H9 (cell line): Measurements from ENCODE around the gene EHBP1. TPM values are rescaled to one million over a fixed set of nuclear protein-coding genes. Genes with fewer than 3 reads are reported as not detected.

ENCODE experiments used
- DNase-seq: peaks from one replicate; pipeline ENCODE4 v3.0.0-alpha.2; 2017
- H2AFZ ChIP-seq: one replicate; pipeline ENCODE4 v1.6.1; 2013; ENCODE audit warnings: mild to moderate bottlenecking, low read length, control low read depth, moderate library complexity
- H2AK5ac ChIP-seq: 2 replicates; pipeline ENCODE4 v1.6.1; 2013; ENCODE audit warnings: low read length, control low read depth, mixed read lengths; ENCODE audit not compliant: insufficient read length
- H2BK120ac ChIP-seq: one replicate; pipeline ENCODE4 v1.6.1; 2013; ENCODE audit warnings: low read depth, mild to moderate bottlenecking, low read length, control low read depth, inconsistent platforms; ENCODE audit not compliant: poor library complexity, severe bottlenecking
- H2BK12ac ChIP-seq: 2 replicates; pipeline ENCODE4 v1.6.1; 2013; ENCODE audit warnings: low read length, control low read depth, mixed read lengths, low read depth; ENCODE audit not compliant: insufficient read length
- H2BK15ac ChIP-seq: 2 replicates; pipeline ENCODE4 v1.6.1; 2013; ENCODE audit warnings: low read depth, low read length, control low read depth
- H2BK20ac ChIP-seq: one replicate; pipeline ENCODE4 v1.6.1; 2013; ENCODE audit warnings: low read depth, mild to moderate bottlenecking, low read length, control low read depth, inconsistent platforms; ENCODE audit not compliant: poor library complexity, severe bottlenecking
- H2BK5ac ChIP-seq: 2 replicates; pipeline ENCODE4 v1.6.1; 2013; ENCODE audit warnings: low read length, control low read depth, mixed read lengths; ENCODE audit not compliant: insufficient read length
- H3K14ac ChIP-seq: 2 replicates; pipeline ENCODE4 v1.6.1; 2013; ENCODE audit warnings: low read length, control low read depth; ENCODE audit not compliant: insufficient read depth
- H3K18ac ChIP-seq: 2 replicates; pipeline ENCODE4 v1.6.1; 2013; ENCODE audit warnings: low read depth, mild to moderate bottlenecking, mixed read lengths, low read length, control low read depth; ENCODE audit not compliant: insufficient read length
- H3K23ac ChIP-seq: 2 replicates; pipeline ENCODE4 v1.6.1; 2013; ENCODE audit warnings: low read length, control low read depth, mixed read lengths, low read depth; ENCODE audit not compliant: insufficient read length
- H3K23me2 ChIP-seq: 2 replicates; pipeline ENCODE4 v1.6.1; 2013; ENCODE audit warnings: low read depth, mild to moderate bottlenecking, mixed read lengths, low read length, control low read depth; ENCODE audit not compliant: insufficient read length, poor library complexity, severe bottlenecking
- H3K27ac ChIP-seq: 2 replicates; pipeline ENCODE4 v1.5.1; 2013; ENCODE audit warnings: low read length, control low read depth, mixed read lengths, low read depth; ENCODE audit not compliant: insufficient read length
- H3K27me3 ChIP-seq: 2 replicates; pipeline ENCODE4 v1.6.1; 2013; ENCODE audit warnings: low read length, control low read depth, inconsistent platforms; ENCODE audit not compliant: insufficient read depth
- H3K4ac ChIP-seq: 2 replicates; pipeline ENCODE4 v1.6.1; 2013; ENCODE audit warnings: low read depth, mild to moderate bottlenecking, control low read depth, inconsistent platforms, low read length, moderate library complexity
- H3K4me1 ChIP-seq: 2 replicates; pipeline ENCODE4 v1.6.1; 2013; ENCODE audit warnings: low read length, control low read depth, inconsistent platforms; ENCODE audit not compliant: insufficient read depth
- H3K4me2 ChIP-seq: 2 replicates; pipeline ENCODE4 v1.6.1; 2013; ENCODE audit warnings: low read length, control low read depth, mixed read lengths; ENCODE audit not compliant: insufficient read length, insufficient read depth
- H3K56ac ChIP-seq: 2 replicates; pipeline ENCODE4 v1.6.1; 2013; ENCODE audit warnings: low read depth, mild to moderate bottlenecking, mixed read lengths, low read length, control low read depth; ENCODE audit not compliant: insufficient read length
- H3K79me1 ChIP-seq: 2 replicates; pipeline ENCODE4 v1.6.1; 2013; ENCODE audit warnings: low read depth, mild to moderate bottlenecking, moderate library complexity, low read length, control low read depth, inconsistent platforms; ENCODE audit not compliant: insufficient read depth, poor library complexity, severe bottlenecking
- H3K79me2 ChIP-seq: 2 replicates; pipeline ENCODE4 v1.6.1; 2013; ENCODE audit warnings: low read length, control low read depth, inconsistent platforms; ENCODE audit not compliant: insufficient read depth
- H3K9ac ChIP-seq: 2 replicates; pipeline ENCODE4 v1.6.1; 2013; ENCODE audit warnings: low read length, control low read depth, mixed read lengths; ENCODE audit not compliant: insufficient read length; ENCODE audit errors: extremely low read depth
- H3K9me3 ChIP-seq: one replicate; pipeline ENCODE4 v1.6.1; 2013; ENCODE audit warnings: low read depth, low read length, inconsistent platforms; ENCODE audit not compliant: control insufficient read depth
- H3T11ph ChIP-seq: one replicate; pipeline ENCODE4 v1.6.1; 2013; ENCODE audit warnings: mild to moderate bottlenecking, low read length, control low read depth, inconsistent platforms
- H4K20me1 ChIP-seq: one replicate; pipeline ENCODE4 v1.6.1; 2013; ENCODE audit not compliant: control insufficient read depth, insufficient read length, insufficient read depth
- H4K5ac ChIP-seq: 2 replicates; pipeline ENCODE4 v1.6.1; 2013; ENCODE audit warnings: low read depth, mild to moderate bottlenecking, mixed read lengths, low read length, control low read depth; ENCODE audit not compliant: insufficient read length
- H4K8ac ChIP-seq: replicated peaks from 2 replicates; pipeline ENCODE4 v1.6.1; 2013; ENCODE audit warnings: low read length, control low read depth, mixed read lengths, low read depth; ENCODE audit not compliant: insufficient read length
- H4K91ac ChIP-seq: 2 replicates; pipeline ENCODE4 v1.6.1; 2013; ENCODE audit warnings: low read depth, mild to moderate bottlenecking, moderate library complexity, mixed read lengths, low read length, control low read depth; ENCODE audit not compliant: insufficient read length
- H3K27ac Mint-ChIP-seq, 3 experiments: 2 replicates in 2 of 3; 3 replicates in 1 of 3; pipeline ENCODE4 v1.8.0; 2020 to 2021; ENCODE audit warnings: mixed read lengths in 3 of 3, mild to moderate bottlenecking in 1 of 3, moderate library complexity in 1 of 3
- H3K27me3 Mint-ChIP-seq: 2 replicates; pipeline ENCODE4 v1.8.0; 2021; ENCODE audit warnings: low read depth, mild to moderate bottlenecking, moderate library complexity, mixed read lengths
- H3K36me3 Mint-ChIP-seq, 3 experiments: 2 replicates in 2 of 3; 3 replicates in 1 of 3; pipeline ENCODE4 v1.8.0; 2020 to 2021; ENCODE audit warnings: low read depth in 3 of 3, mixed read lengths in 3 of 3; ENCODE audit not compliant: insufficient read depth in 1 of 3
- H3K4me1 Mint-ChIP-seq, 2 experiments: 2 replicates each; pipeline ENCODE4 v1.8.0; 2020; ENCODE audit warnings: mixed read lengths in 2 of 2
- H3K4me3 Mint-ChIP-seq, 2 experiments: 2 replicates in 1 of 2; 3 replicates in 1 of 2; pipeline ENCODE4 v1.8.0; 2020 to 2021; ENCODE audit warnings: mild to moderate bottlenecking in 2 of 2, mixed read lengths in 2 of 2, moderate library complexity in 1 of 2
- H3K9me3 Mint-ChIP-seq, 2 experiments: 2 replicates in 1 of 2; 3 replicates in 1 of 2; pipeline ENCODE4 v1.8.0; 2020; ENCODE audit warnings: mild to moderate bottlenecking in 2 of 2, mixed read lengths in 2 of 2, moderate library complexity in 1 of 2
- CTCF ChIP-seq: fragments of 200-600 bp; sonication (generic); conservative IDR thresholded peaks from 3 replicates; pipeline ENCODE4 v1.8.0; 2021; ENCODE audit warnings: antibody characterized with exemption, mild to moderate bottlenecking
- WGBS: extraction: QIAGEN DNeasy Blood & Tissue Kit; methylation state at CpG from one replicate; pipeline ENCODE4 v1.1.7; 2013; ENCODE audit warnings: missing lambda C conversion rate, low lambda C conversion rate, mixed read lengths; ENCODE audit not compliant: insufficient read length; ENCODE audit errors: extremely low coverage; 5-methylcytosine and 5-hydroxymethylcytosine counted together
- total RNA-seq: library from RNA; stranded (reverse); gene quantifications from 2 replicates; pipeline ENCODE4 v1.2.1, GENCODE V29; 2021

EHBP1 gene
- total RNA-seq, 1 experiment from 2014 or later = 35.6 TPM

- no peak for TF ChIP-seq CTCF
- no peak overlapping the region for H3K14ac ChIP-seq
- peaks cover 36 to 37% of the 10 kb centered on the region in 2 experiments for H3K4me1 Mint-ChIP-seq
- no peaks in the 10 kb centered on the region for H3K79me1 ChIP-seq
- no peak for DNase-seq
- H3K9ac ChIP-seq = no peak overlapping the region
- no peaks in the 10 kb centered on the region for H4K20me1 ChIP-seq
- no peak overlapping the region for H2BK120ac ChIP-seq
- H2AK5ac ChIP-seq = no peak overlapping the region
- no peaks in the 10 kb centered on the region for H3K23me2 ChIP-seq
- H3K27me3 ChIP-seq = no peaks in the 10 kb centered on the region
- no peaks in the 10 kb centered on the region for H3K9me3 ChIP-seq
- H2BK5ac ChIP-seq = no peak overlapping the region
- H4K91ac ChIP-seq = no peak overlapping the region
- H3K9me3 Mint-ChIP-seq = peaks cover 14 to 30% of the 10 kb centered on the region in 2 experiments
- no peak overlapping the region for H3K4me3 Mint-ChIP-seq
- H4K5ac ChIP-seq = no peak overlapping the region
- H3K79me2 ChIP-seq = no peaks in the 10 kb centered on the region; the same call in 1 of the 2 replicates
- H3K27ac ChIP-seq = no peak overlapping the region
- H2AFZ ChIP-seq = no peak overlapping the region
- H3K27me3 Mint-ChIP-seq = no peaks in the 10 kb centered on the region
- WGBS = no CpG with 5 or more reads among the region's 2 CpGs
- no peak overlapping the region for H3K56ac ChIP-seq
- H3K18ac ChIP-seq = no peak overlapping the region
- no peak overlapping the region for H3K27ac Mint-ChIP-seq
- H2BK15ac ChIP-seq = no peak overlapping the region
- H2BK12ac ChIP-seq = no peak overlapping the region
- no peak overlapping the region for H3K4me2 ChIP-seq
- H3K4ac ChIP-seq = no peak overlapping the region
- no peak overlapping the region for H4K8ac ChIP-seq
- H3K36me3 Mint-ChIP-seq = peaks cover 23 to 34% (median 25%) of the 10 kb centered on the region in 3 experiments
- no peak overlapping the region for H2BK20ac ChIP-seq
- no peak overlapping the region for H3T11ph ChIP-seq
- peaks cover 2% of the 10 kb centered on the region; the same call in 1 of the 2 replicates for H3K4me1 ChIP-seq
- H3K23ac ChIP-seq = no peak overlapping the region
Measured at GRCh38 chr2:62747169-62747568, 41.7 kb downstream of the EHBP1 start.
